Upper lobe of left lung (tissue), 6 donors: ENCODE results near the gene SCN8A. TPM values are rescaled to one million over a fixed set of nuclear protein-coding genes. Genes with fewer than 3 reads are reported as not detected.

ENCODE experiments used
- ATAC-seq, 2 donors: fragments of 200-7000 bp; cut with Tn5 transposase; one replicate each; pipeline ENCODE4 v1.9.1; 2022; ENCODE audit warnings: mild to moderate bottlenecking in 2 of 2, moderate library complexity in 2 of 2; ENCODE audit not compliant: low FRiP score in 2 of 2
- DNase-seq, 2 donors: peaks; one replicate each; pipeline ENCODE4 v3.0.0-alpha.2; 2019 to 2020
- H3K27ac ChIP-seq, 4 donors: fragments of 200-600 bp; sonication (generic); one replicate each; pipeline ENCODE4 v1.5.1; 2016 to 2019
- H3K27me3 ChIP-seq, 4 donors: fragments of 200-600 bp; sonication (generic); one replicate each; pipeline ENCODE4 v1.5.1; 2017 to 2019
- H3K36me3 ChIP-seq, 4 donors: fragments of 200-600 bp; sonication (generic); one replicate each; pipeline ENCODE4 v1.5.1; 2016 to 2019
- H3K4me1 ChIP-seq, 4 donors: fragments of 200-600 bp; sonication (generic); one replicate each; pipeline ENCODE4 v1.5.1; 2018 to 2019
- H3K4me3 ChIP-seq, 4 donors: fragments of 200-600 bp; sonication (generic); one replicate each; pipeline ENCODE4 v1.5.1; 2017 to 2019; ENCODE audit warnings: mild to moderate bottlenecking in 2 of 4, moderate library complexity in 1 of 4
- H3K9me3 ChIP-seq, 4 donors: fragments of 200-600 bp; sonication (generic); one replicate each; pipeline ENCODE4 v1.5.1; 2018 to 2019
- EP300 ChIP-seq, 4 donors: sonication (generic); formaldehyde crosslinking; IDR thresholded peaks; one replicate each; pipeline ENCODE4 v1.5.1; 2017; ENCODE audit warnings: antibody characterized with exemption in 4 of 4, control low read depth in 2 of 4
- POLR2A ChIP-seq, 4 donors: fragments of 450-650 bp; IDR thresholded peaks; one replicate each; pipeline ENCODE4 v1.5.1; 2016 to 2017; ENCODE audit warnings: antibody characterized with exemption in 4 of 4, mild to moderate bottlenecking in 2 of 4
- POLR2AphosphoS5 ChIP-seq, 2 donors: sonication (generic); formaldehyde crosslinking; IDR thresholded peaks; one replicate each; pipeline ENCODE4 v1.5.1; 2017; ENCODE audit warnings: antibody characterized with exemption in 2 of 2
- WGBS, 2 donors: methylation state at CpG; one replicate each; pipeline ENCODE4 v1.1.5; 2017 to 2018; 5-methylcytosine and 5-hydroxymethylcytosine counted together
- total RNA-seq, 6 donors: library from RNA; depleted of rRNA in 4 of 6; stranded (reverse); fragments of >200 nt in 4 of 6; gene quantifications; one replicate each; pipeline versions ENCODE4 v1.1.0 to v1.2.1, GENCODE V29; 2016 to 2021
- TF ChIP-seq, protein P1 (sequence below), 6 experiments: fragments of 450-650 bp in 4 of 6; fragments of 200-600 bp in 2 of 6; sonication (generic) in 2 of 6; IDR thresholded peaks; one replicate each; pipeline ENCODE4 v1.5.1; 2016 to 2019; ENCODE audit warnings: antibody characterized with exemption in 6 of 6
- donor health status: DM: no; HTN: no; CAD: no; lungs with moderate emphysema.
- donor health status: DM: no; HTN: yes; CAD: no; lungs with severe emphysema.

SCN8A gene
- total RNA-seq, 6 donors from 2014 or later = 0.11 to 1.1 (median 0.37) TPM; not detected in 1

DNA sequence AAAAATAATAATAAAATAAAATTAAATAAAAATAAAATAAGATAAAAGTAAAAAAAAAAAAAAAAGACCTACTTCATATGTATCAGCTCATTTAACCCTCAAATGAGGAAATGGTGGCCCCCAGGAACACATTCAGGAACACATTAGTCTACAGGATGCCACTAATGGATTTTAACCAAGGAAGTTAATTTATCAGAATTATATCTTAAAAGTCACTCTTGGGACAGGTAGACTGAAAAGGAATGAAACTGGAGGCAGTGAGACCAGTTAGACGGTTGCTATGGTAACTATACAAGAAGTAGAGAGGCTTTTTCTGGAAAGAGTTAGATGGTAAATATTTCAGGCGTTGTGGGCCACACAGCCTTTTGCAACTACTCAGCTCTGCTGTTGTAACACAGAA lies 54.9 kb downstream of the SCN8A start:
- H3K4me1 ChIP-seq = no peaks in the 10 kb centered on the region
- WGBS, 2 donors = 70 to 83% methylated on average over 2 of the region's 2 CpGs
- ATAC-seq (no peak), DNase-seq (no peak)
- H3K9me3 ChIP-seq = peaks cover 0 to 6% (median 0%) of the 10 kb centered on the region in 4 donors
- H3K27ac ChIP-seq = no peak overlapping the region
- H3K27me3 ChIP-seq = no peaks in the 10 kb centered on the region
- no peak overlapping the region for H3K4me3 ChIP-seq
- no peaks in the 10 kb centered on the region for H3K36me3 ChIP-seq
- TF ChIP-seq POLR2A (IDR thresholded peaks at IDR 0.05) = no peak

DNA sequence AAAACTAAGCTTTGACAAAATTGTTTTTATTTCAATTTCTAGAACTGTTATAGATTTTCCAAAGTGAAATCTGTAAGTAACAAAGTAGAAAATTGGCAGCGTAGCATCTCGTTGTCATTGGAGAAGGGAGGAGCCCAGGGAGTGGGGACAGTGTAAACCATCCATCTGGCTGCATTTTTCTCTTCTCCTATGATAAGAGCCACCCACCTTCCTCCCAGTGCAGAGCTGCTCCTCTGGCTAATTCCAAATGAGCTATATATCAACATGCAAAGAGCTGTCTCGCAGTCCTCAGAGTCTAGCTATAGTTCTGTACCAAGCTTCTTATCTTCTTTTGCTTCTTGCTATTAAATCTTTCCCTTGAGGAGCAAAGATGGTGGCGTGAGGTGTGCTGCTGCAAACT lies 56.6 kb downstream of the SCN8A start:
- Histone ChIP-seq H3K4me1 (no peaks in the 10 kb centered on the region), H3K27ac (no peak overlapping the region), H3K4me3 (no peak overlapping the region), H3K9me3 (peaks cover 0 to 6% (median 0%) of the 10 kb centered on the region in 4 donors), H3K36me3 (no peaks in the 10 kb centered on the region), H3K27me3 (no peaks in the 10 kb centered on the region)
- 87 to 95% methylated on average over 4 of the region's 4 CpGs for WGBS, 2 donors
- no peak for DNase-seq
- no peak for ATAC-seq
- TF ChIP-seq EP300 (IDR thresholded peaks at IDR 0.05) (no peak), POLR2A (IDR thresholded peaks at IDR 0.05) (no peak), POLR2AphosphoS5 (IDR thresholded peaks at IDR 0.05) (no peak)
- TF ChIP-seq, protein P1, sequence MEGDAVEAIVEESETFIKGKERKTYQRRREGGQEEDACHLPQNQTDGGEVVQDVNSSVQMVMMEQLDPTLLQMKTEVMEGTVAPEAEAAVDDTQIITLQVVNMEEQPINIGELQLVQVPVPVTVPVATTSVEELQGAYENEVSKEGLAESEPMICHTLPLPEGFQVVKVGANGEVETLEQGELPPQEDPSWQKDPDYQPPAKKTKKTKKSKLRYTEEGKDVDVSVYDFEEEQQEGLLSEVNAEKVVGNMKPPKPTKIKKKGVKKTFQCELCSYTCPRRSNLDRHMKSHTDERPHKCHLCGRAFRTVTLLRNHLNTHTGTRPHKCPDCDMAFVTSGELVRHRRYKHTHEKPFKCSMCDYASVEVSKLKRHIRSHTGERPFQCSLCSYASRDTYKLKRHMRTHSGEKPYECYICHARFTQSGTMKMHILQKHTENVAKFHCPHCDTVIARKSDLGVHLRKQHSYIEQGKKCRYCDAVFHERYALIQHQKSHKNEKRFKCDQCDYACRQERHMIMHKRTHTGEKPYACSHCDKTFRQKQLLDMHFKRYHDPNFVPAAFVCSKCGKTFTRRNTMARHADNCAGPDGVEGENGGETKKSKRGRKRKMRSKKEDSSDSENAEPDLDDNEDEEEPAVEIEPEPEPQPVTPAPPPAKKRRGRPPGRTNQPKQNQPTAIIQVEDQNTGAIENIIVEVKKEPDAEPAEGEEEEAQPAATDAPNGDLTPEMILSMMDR (IDR thresholded peaks at IDR 0.05) = no peak

DNA sequence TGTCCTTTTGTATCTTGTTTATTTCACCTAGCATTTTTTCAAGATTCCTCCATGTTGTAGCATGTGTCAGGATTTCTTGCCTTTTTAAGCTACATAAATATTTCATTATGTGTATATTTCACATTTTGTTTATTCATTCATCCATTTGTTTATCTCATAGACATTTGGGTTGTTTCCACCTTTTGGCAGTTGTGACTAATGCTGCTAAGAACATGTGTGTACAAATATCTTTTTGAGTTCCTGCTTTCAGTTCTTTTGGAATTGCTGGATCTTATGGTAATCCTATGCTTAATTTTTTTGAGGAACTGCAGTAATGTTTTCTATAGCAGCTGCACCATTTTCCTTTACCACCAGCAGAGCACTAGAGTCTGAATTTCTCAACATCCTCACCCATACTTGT lies 62.4 kb downstream of the SCN8A start:
- no peak for DNase-seq
- no peak for ATAC-seq
- no peaks in the 10 kb centered on the region for H3K27me3 ChIP-seq
- no peak overlapping the region for H3K4me3 ChIP-seq
- H3K27ac ChIP-seq = no peak overlapping the region
- no peaks in the 10 kb centered on the region for H3K36me3 ChIP-seq
- H3K4me1 ChIP-seq = no peaks in the 10 kb centered on the region
- TF ChIP-seq POLR2AphosphoS5 (IDR thresholded peaks at IDR 0.05) = no peak
- TF ChIP-seq, protein P1 (IDR thresholded peaks at IDR 0.05) = no peak
- no peak for TF ChIP-seq EP300 (IDR thresholded peaks at IDR 0.05)
- TF ChIP-seq POLR2A (IDR thresholded peaks at IDR 0.05) = no peak
- H3K9me3 ChIP-seq = peaks cover 0 to 6% (median 0%) of the 10 kb centered on the region in 4 donors

DNA sequence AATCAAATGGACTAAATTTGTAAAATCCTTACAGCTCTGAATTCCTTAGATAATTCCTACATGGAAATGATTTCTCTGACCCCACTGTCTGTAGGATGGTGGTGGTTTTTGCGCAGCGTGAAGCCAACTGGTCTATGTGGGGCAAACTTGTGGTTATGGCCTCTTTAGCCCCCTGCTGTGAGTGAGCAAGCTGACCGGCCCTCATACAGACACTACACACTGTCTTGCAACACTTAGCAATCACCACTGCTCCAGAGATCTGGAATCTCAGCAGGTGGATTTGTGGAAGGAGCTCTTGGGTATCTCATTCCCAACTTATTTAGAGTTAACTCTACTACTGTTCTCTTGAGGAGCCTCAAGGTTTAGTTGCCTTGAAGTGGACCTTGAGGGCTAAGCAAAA lies 70.2 kb downstream of the SCN8A start:
- DNase-seq (no peak), ATAC-seq (no peak)
- 94 to 100% methylated on average over 2 to 3 of the region's 3 CpGs for WGBS, 2 donors
- Histone ChIP-seq H3K27me3 (no peaks in the 10 kb centered on the region), H3K9me3 (no peaks in the 10 kb centered on the region), H3K27ac (no peak overlapping the region), H3K36me3 (no peaks in the 10 kb centered on the region), H3K4me1 (no peaks in the 10 kb centered on the region), H3K4me3 (no peak overlapping the region)
- TF ChIP-seq POLR2A (IDR thresholded peaks at IDR 0.05) = no peak
- TF ChIP-seq EP300 (IDR thresholded peaks at IDR 0.05) = no peak
- TF ChIP-seq POLR2AphosphoS5 (IDR thresholded peaks at IDR 0.05) = no peak
- TF ChIP-seq, protein P1 (IDR thresholded peaks at IDR 0.05) = no peak

DNA sequence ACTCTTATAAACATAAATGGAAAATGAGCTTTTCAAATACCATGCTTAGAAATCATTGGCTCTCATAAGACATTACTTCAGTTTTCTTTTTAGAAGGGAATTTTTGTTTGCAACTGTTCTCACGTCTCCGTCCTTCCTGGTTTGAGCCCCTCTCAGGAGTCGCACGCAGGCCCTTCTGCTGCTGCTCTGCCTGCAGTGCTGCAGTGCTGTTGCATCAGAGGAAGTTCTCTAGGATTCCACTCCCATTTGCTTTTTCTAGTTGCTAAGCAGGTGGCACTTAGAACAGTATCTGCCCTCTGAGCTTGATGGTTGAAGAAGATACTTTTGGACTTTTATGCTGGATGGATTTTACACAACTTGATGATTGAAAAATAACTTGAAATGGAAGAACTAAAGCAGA lies 70.8 kb downstream of the SCN8A start:
- ATAC-seq = no peak
- no peak for TF ChIP-seq POLR2A (IDR thresholded peaks at IDR 0.05)
- no peak for TF ChIP-seq EP300 (IDR thresholded peaks at IDR 0.05)
- TF ChIP-seq, protein P1 (IDR thresholded peaks at IDR 0.05) = no peak
- no peak for TF ChIP-seq POLR2AphosphoS5 (IDR thresholded peaks at IDR 0.05)

More for the DNA sequence above, 70.8 kb downstream of the SCN8A start:
- H3K27me3 ChIP-seq = no peaks in the 10 kb centered on the region
- no peak for DNase-seq
- H3K4me3 ChIP-seq = no peak overlapping the region
- 60 to 73% methylated on average over 4 of the region's 4 CpGs for WGBS, 2 donors
- H3K27ac ChIP-seq = no peak overlapping the region
- no peaks in the 10 kb centered on the region for H3K4me1 ChIP-seq
- H3K9me3 ChIP-seq = no peaks in the 10 kb centered on the region
- H3K36me3 ChIP-seq = no peaks in the 10 kb centered on the region
